Natural killer cell (primary cell): ENCODE data around the gene STMN3. TPM values are rescaled to one million over a fixed set of nuclear protein-coding genes. Genes with fewer than 3 reads are reported as not detected.

Source experiments
- ATAC-seq, 3 donors: fragments of 150-1000 bp in 2 of 3; fragments of 200-7000 bp in 1 of 3; cut with Tn5 transposase; 1 replicate in 1 of 3; 2 replicates in 2 of 3; pipeline ENCODE4 v1.10.0; 2021; ENCODE audit warnings: mild to moderate bottlenecking in 2 of 3, moderate library complexity in 2 of 3
- DNase-seq, 2 donors: peaks; one replicate each; pipeline versions ENCODE4 v3.0.0 to v3.0.0-alpha.2; 2013 to 2021; ENCODE audit warnings: mixed read lengths in 1 of 2
- H3K27ac ChIP-seq: one replicate; pipeline ENCODE4 v1.5.1; 2013; ENCODE audit warnings: mild to moderate bottlenecking, low read length
- H3K27me3 ChIP-seq: one replicate; pipeline ENCODE4 v1.6.1; 2013; ENCODE audit warnings: low read length; ENCODE audit not compliant: control insufficient read depth, insufficient read depth
- H3K36me3 ChIP-seq: one replicate; pipeline ENCODE4 v1.6.1; 2013; ENCODE audit warnings: low read length; ENCODE audit not compliant: control insufficient read depth, insufficient read depth
- H3K4me1 ChIP-seq: one replicate; pipeline ENCODE4 v1.6.1; 2013; ENCODE audit warnings: low read length; ENCODE audit not compliant: control insufficient read depth, insufficient read depth
- H3K4me3 ChIP-seq: one replicate; pipeline ENCODE4 v1.5.1; 2013; ENCODE audit warnings: low read length
- H3K9me3 ChIP-seq: one replicate; pipeline ENCODE4 v1.6.1; 2013; ENCODE audit warnings: low read length; ENCODE audit not compliant: control insufficient read depth, insufficient read depth
- H3K27ac Mint-ChIP-seq, 2 donors: one replicate each; pipeline ENCODE4 v1.8.0; 2022; ENCODE audit warnings: mild to moderate bottlenecking in 2 of 2, mixed read lengths in 2 of 2, moderate library complexity in 1 of 2
- H3K27me3 Mint-ChIP-seq, 2 donors: one replicate each; pipeline ENCODE4 v1.8.0; 2022; ENCODE audit warnings: low read depth in 2 of 2, mixed read lengths in 2 of 2
- H3K36me3 Mint-ChIP-seq: one replicate; pipeline ENCODE4 v1.8.0; 2022; ENCODE audit warnings: mixed read lengths
- H3K4me1 Mint-ChIP-seq, 2 donors: one replicate each; pipeline ENCODE4 v1.8.0; 2022; ENCODE audit warnings: mixed read lengths in 2 of 2
- H3K4me3 Mint-ChIP-seq: one replicate; pipeline ENCODE4 v1.8.0; 2022; ENCODE audit warnings: mild to moderate bottlenecking, moderate library complexity, mixed read lengths
- H3K9me3 Mint-ChIP-seq, 2 donors: one replicate each; pipeline ENCODE4 v1.8.0; 2022; ENCODE audit warnings: mixed read lengths in 2 of 2
- CTCF ChIP-seq: fragments of 200-600 bp; IDR thresholded peaks from one replicate; pipeline ENCODE4 v1.8.0; 2022; ENCODE audit warnings: antibody characterized with exemption
- WGBS: methylation state at CpG from one replicate; pipeline ENCODE4 v1.1.7; 2013; ENCODE audit warnings: missing lambda C conversion rate; ENCODE audit not compliant: insufficient coverage; 5-methylcytosine and 5-hydroxymethylcytosine counted together
- intact Hi-C: fragments of 100-400 bp; cut with micrococcal nuclease; formaldehyde crosslinking; loops from one replicate; pipeline ENCODE4 v1.14.2; 2022
- total RNA-seq, 4 donors: library from RNA; stranded (reverse); fragments of 120-200 nt in 1 of 4; gene quantifications; one replicate each; pipeline versions ENCODE4 v1.2.3 to v1.2.4, GENCODE V29; 2013 to 2022

STMN3 gene
- total RNA-seq, 3 donors from 2014 or later (not counting 1 experiment from before 2014, with no cell fraction given): 6.7 to 12.9 (median 8.3) TPM

GRCh38 chr20:63694584-63695423 lies 41.6 kb upstream of the STMN3 start:
- no peak for ATAC-seq
- TF ChIP-seq CTCF: no peak
- Histone ChIP-seq H3K36me3 (peaks cover 5% of the 10 kb centered on the region), H3K9me3 (no peaks in the 10 kb centered on the region), H3K4me1 (peaks cover 34% of the 10 kb centered on the region), H3K27ac (no peak overlapping the region), H3K4me3 (no peak overlapping the region), H3K27me3 (no peaks in the 10 kb centered on the region)
- Mint-ChIP-seq H3K9me3 (no peaks in the 10 kb centered on the region), H3K4me1 (peaks cover 0 to 27% of the 10 kb centered on the region in 2 donors), H3K27ac (peak overlapping the region in 1 of 2 donors; percentile 87), H3K27me3 (no peaks in the 10 kb centered on the region), H3K36me3 (no peaks in the 10 kb centered on the region), H3K4me3 (no peak overlapping the region)
- WGBS: 98% methylated on average over 37 of the region's 37 CpGs
- no peak for DNase-seq
- intact Hi-C loops: no loop called here

GRCh38 chr20:63693733-63694583 lies 40.7 kb upstream of the STMN3 start:
- Mint-ChIP-seq H3K27ac (peak overlapping the region; percentile 87 to 90), H3K36me3 (no peaks in the 10 kb centered on the region), H3K4me1 (peaks cover 0 to 27% of the 10 kb centered on the region in 2 donors), H3K4me3 (peak overlapping the region; percentile 74), H3K27me3 (no peaks in the 10 kb centered on the region), H3K9me3 (no peaks in the 10 kb centered on the region)
- Histone ChIP-seq H3K4me3 (no peak overlapping the region), H3K4me1 (peaks cover 34% of the 10 kb centered on the region), H3K27me3 (no peaks in the 10 kb centered on the region), H3K9me3 (no peaks in the 10 kb centered on the region), H3K27ac (no peak overlapping the region), H3K36me3 (peaks cover 5% of the 10 kb centered on the region)
- no peak for DNase-seq
- 95% methylated on average over 21 of the region's 21 CpGs for WGBS
- intact Hi-C loops: no loop called here
- ATAC-seq: no peak
- TF ChIP-seq CTCF: no peak

- Histone ChIP-seq H3K27ac (no peak overlapping the region), H3K27me3 (no peaks in the 10 kb centered on the region), H3K36me3 (peaks cover 5% of the 10 kb centered on the region), H3K4me1 (peaks cover 34% of the 10 kb centered on the region), H3K9me3 (no peaks in the 10 kb centered on the region), H3K4me3 (no peak overlapping the region)
- DNase-seq: no peak
- intact Hi-C loops: no loop called here
- H3K4me3 Mint-ChIP-seq: no peak overlapping the region
- WGBS: 97% methylated on average over 8 of the region's 10 CpGs
- ATAC-seq: peak in 1 of 3 donors; percentile 28
- H3K9me3 Mint-ChIP-seq: no peaks in the 10 kb centered on the region
- no peak for TF ChIP-seq CTCF
- no peaks in the 10 kb centered on the region for H3K27me3 Mint-ChIP-seq
- no peaks in the 10 kb centered on the region for H3K36me3 Mint-ChIP-seq
- H3K27ac Mint-ChIP-seq: peak overlapping the region; percentile 87 to 90
- H3K4me1 Mint-ChIP-seq: peaks cover 0 to 27% of the 10 kb centered on the region in 2 donors
These were observed 40.0 kb upstream of the STMN3 start for GRCh38 chr20:63693083-63693732.
